ENCODE results near the gene HOXA13. TPM values are rescaled to one million over a fixed set of nuclear protein-coding genes. Genes with fewer than 3 reads are reported as not detected.

Gene HOXA13
- total RNA-seq, 1 experiment from 2014 or later = not detected

DNA sequence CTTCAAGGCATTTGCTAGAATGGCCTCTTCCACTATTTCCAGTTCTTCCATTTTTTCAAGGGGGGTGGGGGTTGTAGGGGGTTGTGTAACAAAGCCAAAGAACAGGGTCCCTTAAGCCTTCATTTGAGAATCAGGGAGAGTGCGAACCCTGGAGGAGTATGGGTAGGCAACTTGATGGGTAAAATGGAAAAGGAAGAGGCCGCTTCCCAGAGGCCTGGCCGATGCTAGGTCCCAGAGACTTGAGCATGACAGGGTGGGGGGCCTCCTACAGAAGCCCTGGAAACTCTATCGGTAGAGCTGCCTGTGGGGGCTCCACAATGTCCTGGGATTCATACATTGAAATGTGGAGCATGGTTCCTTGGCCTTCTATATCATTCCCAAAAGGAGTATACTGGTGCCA, 9.1 kb upstream of the HOXA13 start:
- Histone ChIP-seq H3K14ac (ENCODE audit: insufficient read depth, low read length) (no peak overlapping the region), H2AFZ (ENCODE audit: low read length) (no peak overlapping the region), H3K18ac (ENCODE audit: insufficient read length, low read depth, low read length) (no peak overlapping the region), H3K4me1 (ENCODE audit: insufficient read depth, low read length) (no peaks in the 10 kb centered on the region), H2BK12ac (ENCODE audit: insufficient read length, low read depth, low read length) (no peak overlapping the region), H2BK20ac (ENCODE audit: low read depth, low read length, poor library complexity, severe bottlenecking) (no peak overlapping the region), H3T11ph (ENCODE audit: low read length) (no peak overlapping the region), H3K56ac (ENCODE audit: insufficient read length, low read depth, low read length) (no peak overlapping the region), H3K4ac (ENCODE audit: low read depth, low read length) (no peak overlapping the region), H3K27ac (ENCODE audit: insufficient read length, low read depth, low read length) (no peak overlapping the region), H4K91ac (ENCODE audit: insufficient read length, low read depth, low read length) (no peak overlapping the region), H2AK5ac (ENCODE audit: insufficient read length, low read length) (no peak overlapping the region), H3K79me1 (ENCODE audit: insufficient read depth, low read depth, low read length, poor library complexity, severe bottlenecking) (no peaks in the 10 kb centered on the region), H3K4me2 (ENCODE audit: insufficient read depth, insufficient read length, low read length) (no peak overlapping the region), H4K8ac (replicated peaks; ENCODE audit: insufficient read length, low read depth, low read length) (no peak overlapping the region), H4K5ac (ENCODE audit: insufficient read length, low read depth, low read length) (no peak overlapping the region), H3K23ac (ENCODE audit: insufficient read length, low read depth, low read length) (no peak overlapping the region), H3K9ac (ENCODE audit: extremely low read depth, insufficient read length, low read length) (no peak overlapping the region), H2BK15ac (ENCODE audit: low read depth, low read length) (no peak overlapping the region), H3K79me2 (ENCODE audit: insufficient read depth, low read length) (no peaks in the 10 kb centered on the region), H4K20me1 (ENCODE audit: control insufficient read depth, insufficient read depth, insufficient read length) (no peaks in the 10 kb centered on the region), H2BK120ac (ENCODE audit: low read depth, low read length, poor library complexity, severe bottlenecking) (no peak overlapping the region), H3K23me2 (ENCODE audit: insufficient read length, low read depth, low read length, poor library complexity, severe bottlenecking) (peaks cover 8% of the 10 kb centered on the region), H3K27me3 (ENCODE audit: insufficient read depth, low read length) (peaks cover 100% of the 10 kb centered on the region), H2BK5ac (ENCODE audit: insufficient read length, low read length) (no peak overlapping the region), H3K9me3 (ENCODE audit: control insufficient read depth, low read depth, low read length) (no peaks in the 10 kb centered on the region)
- Mint-ChIP-seq H3K27ac (no peak overlapping the region), H3K4me3 (no peak overlapping the region), H3K9me3 (peaks cover 3 to 8% of the 10 kb centered on the region in 2 experiments; a peak in 3 of 5 replicates), H3K4me1 (peaks cover 10 to 20% of the 10 kb centered on the region in 2 experiments), H3K27me3 (ENCODE audit: low read depth) (peaks cover 100% of the 10 kb centered on the region), H3K36me3 (ENCODE audit: insufficient read depth in 1 of 3, low read depth in 3 of 3) (peaks cover 0 to 1% (median 0%) of the 10 kb centered on the region in 3 experiments; a peak in 1 of 7 replicates)
- WGBS (ENCODE audit: extremely low coverage, insufficient read length, low lambda C conversion rate) = no CpG with 5 or more reads among the region's 4 CpGs
- DNase-seq = no peak
- TF ChIP-seq, protein P1, sequence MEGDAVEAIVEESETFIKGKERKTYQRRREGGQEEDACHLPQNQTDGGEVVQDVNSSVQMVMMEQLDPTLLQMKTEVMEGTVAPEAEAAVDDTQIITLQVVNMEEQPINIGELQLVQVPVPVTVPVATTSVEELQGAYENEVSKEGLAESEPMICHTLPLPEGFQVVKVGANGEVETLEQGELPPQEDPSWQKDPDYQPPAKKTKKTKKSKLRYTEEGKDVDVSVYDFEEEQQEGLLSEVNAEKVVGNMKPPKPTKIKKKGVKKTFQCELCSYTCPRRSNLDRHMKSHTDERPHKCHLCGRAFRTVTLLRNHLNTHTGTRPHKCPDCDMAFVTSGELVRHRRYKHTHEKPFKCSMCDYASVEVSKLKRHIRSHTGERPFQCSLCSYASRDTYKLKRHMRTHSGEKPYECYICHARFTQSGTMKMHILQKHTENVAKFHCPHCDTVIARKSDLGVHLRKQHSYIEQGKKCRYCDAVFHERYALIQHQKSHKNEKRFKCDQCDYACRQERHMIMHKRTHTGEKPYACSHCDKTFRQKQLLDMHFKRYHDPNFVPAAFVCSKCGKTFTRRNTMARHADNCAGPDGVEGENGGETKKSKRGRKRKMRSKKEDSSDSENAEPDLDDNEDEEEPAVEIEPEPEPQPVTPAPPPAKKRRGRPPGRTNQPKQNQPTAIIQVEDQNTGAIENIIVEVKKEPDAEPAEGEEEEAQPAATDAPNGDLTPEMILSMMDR (conservative IDR thresholded peaks at IDR 0.05) = no peak

Data from H9 (cell line).